ENCODE data around the gene C1R. TPM values are rescaled to one million over a fixed set of nuclear protein-coding genes. Genes with fewer than 3 reads are reported as not detected.

C1R gene
- polyA plus RNA-seq, 1 of the 3 experiments (the other 2 are of a cell fraction), result 20.1 TPM

DNA sequence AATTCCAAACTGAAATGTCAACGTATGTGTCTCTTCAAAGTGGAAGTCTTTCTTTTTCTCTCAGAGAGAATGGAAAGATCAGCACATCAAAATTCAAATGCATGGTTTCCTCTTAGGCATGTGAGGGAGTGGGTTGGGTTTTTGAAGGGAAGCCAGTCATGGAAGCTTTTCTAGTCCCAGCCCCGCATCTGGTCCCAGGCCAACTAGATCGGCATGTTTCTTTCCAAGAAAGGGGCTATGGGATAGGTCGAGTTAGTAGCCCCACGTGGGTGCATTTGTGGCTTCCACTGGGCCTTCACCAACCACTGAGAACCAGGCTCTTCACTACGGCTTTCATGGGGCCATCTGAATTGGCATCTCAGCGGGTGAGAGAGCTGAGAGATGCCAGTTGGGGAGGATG lies 25.1 kb downstream of the C1R start (continued):
- TF ChIP-seq CHD2 (IDR thresholded peaks at IDR 0.05; ENCODE audit: low read length, partially characterized antibody), result no peak

DNA sequence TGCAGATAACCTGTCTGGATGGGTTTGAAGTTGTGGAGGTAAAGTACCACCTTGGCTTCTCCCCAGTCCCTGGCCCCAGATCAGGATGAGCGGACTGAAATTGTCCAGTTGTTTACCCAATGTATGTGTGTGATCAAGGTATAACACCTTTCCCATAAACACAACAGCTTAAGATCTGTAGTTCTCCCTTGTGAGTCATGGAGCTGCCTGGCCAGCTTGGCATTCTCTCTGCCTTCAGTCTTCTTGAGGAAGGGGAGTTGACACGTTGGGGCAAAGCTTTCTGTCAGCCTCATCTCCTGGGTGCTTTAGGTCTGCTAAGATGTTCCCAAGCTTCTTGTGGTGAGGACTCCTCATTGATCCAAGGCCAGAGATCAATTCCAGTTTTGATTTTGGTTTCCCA lies 25.6 kb downstream of the C1R start:
- no peak for DNase-seq
- Histone ChIP-seq H3K27me3 (ENCODE audit: insufficient read depth) (peaks cover 3% of the 10 kb centered on the region; the same call in 1 of the 2 replicates), H3K79me2 (ENCODE audit: insufficient read depth) (no peaks in the 10 kb centered on the region), H3K27ac (ENCODE audit: low read depth in 2 of 2, low read length in 1 of 2) (no peak overlapping the region), H3K4me1 (ENCODE audit: control insufficient read depth in 1 of 2, insufficient read depth in 2 of 2, low read depth in 1 of 2, low read length in 1 of 2) (no peaks in the 10 kb centered on the region; a peak in 1 of 4 replicates), H2AFZ (ENCODE audit: low read depth) (no peak overlapping the region), H3K36me3 (replicated peaks in 1 of 2; ENCODE audit: control insufficient read depth in 1 of 2, insufficient read depth in 2 of 2, low read length in 1 of 2) (no peaks in the 10 kb centered on the region), H3K4me3 (ENCODE audit: low read depth in 2 of 2, low read length in 1 of 2) (no peak overlapping the region), H3K9me2 (no peaks in the 10 kb centered on the region), H3K9me3 (no peaks in the 10 kb centered on the region), H3K9ac (no peak overlapping the region), H3F3A (replicated peaks; ENCODE audit: insufficient read depth) (no peaks in the 10 kb centered on the region), H3K4me2 (no peak overlapping the region), H4K20me1 (ENCODE audit: insufficient read depth) (no peaks in the 10 kb centered on the region)
- POLR2A ChIA-PET, result no interaction called here
- 56% methylated on average over 2 of the region's 2 CpGs for WGBS (ENCODE audit: low lambda C conversion rate)
- CTCF ChIA-PET, result interaction anchor here (1.4 kb wide), 1 partner anchor 25 kb away, joined by 4 read pairs; no protein-coding TSS in a partner anchor
- TF ChIP-seq, protein P1, sequence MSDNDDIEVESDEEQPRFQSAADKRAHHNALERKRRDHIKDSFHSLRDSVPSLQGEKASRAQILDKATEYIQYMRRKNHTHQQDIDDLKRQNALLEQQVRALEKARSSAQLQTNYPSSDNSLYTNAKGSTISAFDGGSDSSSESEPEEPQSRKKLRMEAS (IDR thresholded peaks at IDR 0.05; ENCODE audit: low read depth), result no peak
- no peak for TF ChIP-seq TEAD4 (IDR thresholded peaks at IDR 0.05; ENCODE audit: borderline replicate concordance, insufficient read depth)
- no peak for TF ChIP-seq NRF1 (IDR thresholded peaks at IDR 0.05; ENCODE audit: low read depth, low read length)
- TF ChIP-seq POLR2AphosphoS5 (IDR thresholded peaks at IDR 0.05; ENCODE audit: low read depth, low read length), result no peak
- TF ChIP-seq FOXM1 (IDR thresholded peaks at IDR 0.05; ENCODE audit: low read depth), result no peak
- TF ChIP-seq SMC3 (IDR thresholded peaks at IDR 0.05; ENCODE audit: low read depth, low read length), result no peak
- no peak for TF ChIP-seq MEF2A (IDR thresholded peaks at IDR 0.05; ENCODE audit: borderline replicate concordance, low read depth)
- no peak for TF ChIP-seq RAD21 (IDR thresholded peaks at IDR 0.05; ENCODE audit: low read length)
- no peak for TF ChIP-seq EZH2phosphoT487 (IDR thresholded peaks at IDR 0.05; ENCODE audit: borderline replicate concordance, low read depth)
- TF ChIP-seq GATA2 (CRISPR knock-in tag; IDR thresholded peaks at IDR 0.05), result no peak
- TF ChIP-seq FOXJ3 (CRISPR knock-in tag; IDR thresholded peaks at IDR 0.05), result no peak
- TF ChIP-seq, protein P2, sequence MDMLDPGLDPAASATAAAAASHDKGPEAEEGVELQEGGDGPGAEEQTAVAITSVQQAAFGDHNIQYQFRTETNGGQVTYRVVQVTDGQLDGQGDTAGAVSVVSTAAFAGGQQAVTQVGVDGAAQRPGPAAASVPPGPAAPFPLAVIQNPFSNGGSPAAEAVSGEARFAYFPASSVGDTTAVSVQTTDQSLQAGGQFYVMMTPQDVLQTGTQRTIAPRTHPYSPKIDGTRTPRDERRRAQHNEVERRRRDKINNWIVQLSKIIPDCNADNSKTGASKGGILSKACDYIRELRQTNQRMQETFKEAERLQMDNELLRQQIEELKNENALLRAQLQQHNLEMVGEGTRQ (IDR thresholded peaks at IDR 0.05; ENCODE audit: borderline replicate concordance, low read depth, low read length), result no peak
- no peak for TF ChIP-seq RFX5 (IDR thresholded peaks at IDR 0.05; ENCODE audit: low read length)
- TF ChIP-seq, protein P3, sequence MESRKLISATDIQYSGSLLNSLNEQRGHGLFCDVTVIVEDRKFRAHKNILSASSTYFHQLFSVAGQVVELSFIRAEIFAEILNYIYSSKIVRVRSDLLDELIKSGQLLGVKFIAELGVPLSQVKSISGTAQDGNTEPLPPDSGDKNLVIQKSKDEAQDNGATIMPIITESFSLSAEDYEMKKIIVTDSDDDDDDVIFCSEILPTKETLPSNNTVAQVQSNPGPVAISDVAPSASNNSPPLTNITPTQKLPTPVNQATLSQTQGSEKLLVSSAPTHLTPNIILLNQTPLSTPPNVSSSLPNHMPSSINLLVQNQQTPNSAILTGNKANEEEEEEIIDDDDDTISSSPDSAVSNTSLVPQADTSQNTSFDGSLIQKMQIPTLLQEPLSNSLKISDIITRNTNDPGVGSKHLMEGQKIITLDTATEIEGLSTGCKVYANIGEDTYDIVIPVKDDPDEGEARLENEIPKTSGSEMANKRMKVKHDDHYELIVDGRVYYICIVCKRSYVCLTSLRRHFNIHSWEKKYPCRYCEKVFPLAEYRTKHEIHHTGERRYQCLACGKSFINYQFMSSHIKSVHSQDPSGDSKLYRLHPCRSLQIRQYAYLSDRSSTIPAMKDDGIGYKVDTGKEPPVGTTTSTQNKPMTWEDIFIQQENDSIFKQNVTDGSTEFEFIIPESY (IDR thresholded peaks at IDR 0.05; ENCODE audit: borderline replicate concordance, low read depth), result no peak
- TF ChIP-seq CHD2 (IDR thresholded peaks at IDR 0.05; ENCODE audit: low read length, partially characterized antibody), result no peak
- no peak for TF ChIP-seq SIN3A (IDR thresholded peaks at IDR 0.05; ENCODE audit: borderline replicate concordance, low read depth, low read length)
- TF ChIP-seq, protein P4, sequence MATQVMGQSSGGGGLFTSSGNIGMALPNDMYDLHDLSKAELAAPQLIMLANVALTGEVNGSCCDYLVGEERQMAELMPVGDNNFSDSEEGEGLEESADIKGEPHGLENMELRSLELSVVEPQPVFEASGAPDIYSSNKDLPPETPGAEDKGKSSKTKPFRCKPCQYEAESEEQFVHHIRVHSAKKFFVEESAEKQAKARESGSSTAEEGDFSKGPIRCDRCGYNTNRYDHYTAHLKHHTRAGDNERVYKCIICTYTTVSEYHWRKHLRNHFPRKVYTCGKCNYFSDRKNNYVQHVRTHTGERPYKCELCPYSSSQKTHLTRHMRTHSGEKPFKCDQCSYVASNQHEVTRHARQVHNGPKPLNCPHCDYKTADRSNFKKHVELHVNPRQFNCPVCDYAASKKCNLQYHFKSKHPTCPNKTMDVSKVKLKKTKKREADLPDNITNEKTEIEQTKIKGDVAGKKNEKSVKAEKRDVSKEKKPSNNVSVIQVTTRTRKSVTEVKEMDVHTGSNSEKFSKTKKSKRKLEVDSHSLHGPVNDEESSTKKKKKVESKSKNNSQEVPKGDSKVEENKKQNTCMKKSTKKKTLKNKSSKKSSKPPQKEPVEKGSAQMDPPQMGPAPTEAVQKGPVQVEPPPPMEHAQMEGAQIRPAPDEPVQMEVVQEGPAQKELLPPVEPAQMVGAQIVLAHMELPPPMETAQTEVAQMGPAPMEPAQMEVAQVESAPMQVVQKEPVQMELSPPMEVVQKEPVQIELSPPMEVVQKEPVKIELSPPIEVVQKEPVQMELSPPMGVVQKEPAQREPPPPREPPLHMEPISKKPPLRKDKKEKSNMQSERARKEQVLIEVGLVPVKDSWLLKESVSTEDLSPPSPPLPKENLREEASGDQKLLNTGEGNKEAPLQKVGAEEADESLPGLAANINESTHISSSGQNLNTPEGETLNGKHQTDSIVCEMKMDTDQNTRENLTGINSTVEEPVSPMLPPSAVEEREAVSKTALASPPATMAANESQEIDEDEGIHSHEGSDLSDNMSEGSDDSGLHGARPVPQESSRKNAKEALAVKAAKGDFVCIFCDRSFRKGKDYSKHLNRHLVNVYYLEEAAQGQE (IDR thresholded peaks at IDR 0.05; ENCODE audit: low read depth, low read length), result no peak
- TF ChIP-seq, protein P5, sequence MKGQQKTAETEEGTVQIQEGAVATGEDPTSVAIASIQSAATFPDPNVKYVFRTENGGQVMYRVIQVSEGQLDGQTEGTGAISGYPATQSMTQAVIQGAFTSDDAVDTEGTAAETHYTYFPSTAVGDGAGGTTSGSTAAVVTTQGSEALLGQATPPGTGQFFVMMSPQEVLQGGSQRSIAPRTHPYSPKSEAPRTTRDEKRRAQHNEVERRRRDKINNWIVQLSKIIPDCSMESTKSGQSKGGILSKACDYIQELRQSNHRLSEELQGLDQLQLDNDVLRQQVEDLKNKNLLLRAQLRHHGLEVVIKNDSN (IDR thresholded peaks at IDR 0.05; ENCODE audit: borderline replicate concordance, low read depth), result no peak

Data from SK-N-SH (cell line).